GM12892 (cell line): ENCODE results near the gene LMO2.

ENCODE experiments used
- POLR2AphosphoS5 ChIP-seq: IDR thresholded peaks from 2 replicates; pipeline ENCODE4 v1.6.1; 2011; ENCODE audit warnings: low read depth, low read length, control low read depth
- TAF1 ChIP-seq: IDR thresholded peaks from 2 replicates; pipeline ENCODE4 v1.6.1; 2011; ENCODE audit warnings: low read depth, mild to moderate bottlenecking, control low read depth, low read length, borderline replicate concordance

GRCh38 chr11:33909150-33909549 lies 17.3 kb upstream of the LMO2 start:
- no peak for TF ChIP-seq POLR2AphosphoS5
- no peak for TF ChIP-seq TAF1
